ENCODE results near the gene ENOX1.

Gene ENOX1

GRCh38 chr13:43328907-43329306, 457.9 kb downstream of the ENOX1 start:
- H3K36me3 ChIP-seq (ENCODE audit: control insufficient read depth, insufficient read depth, low read length) = no peaks in the 10 kb centered on the region
- no peaks in the 10 kb centered on the region for H3K4me1 ChIP-seq (ENCODE audit: control insufficient read depth, insufficient read depth, low read length)
- H3K9me3 ChIP-seq (ENCODE audit: control insufficient read depth, insufficient read depth, low read length) = no peaks in the 10 kb centered on the region
- no peak overlapping the region for H3K9ac ChIP-seq (ENCODE audit: low read depth, low read length)
- no peaks in the 10 kb centered on the region for H3K27me3 ChIP-seq (ENCODE audit: control insufficient read depth, insufficient read depth, low read length)
- H3K4me3 ChIP-seq (ENCODE audit: low read depth, low read length) = no peak overlapping the region

- H3K9me3 ChIP-seq (ENCODE audit: control insufficient read depth, insufficient read depth, low read length) = no peaks in the 10 kb centered on the region
Measured at GRCh38 chr13:43326100-43326499, 460.7 kb downstream of the ENOX1 start.

GRCh38 chr13:43325636-43326035, 461.1 kb downstream of the ENOX1 start:
- H3K4me1 ChIP-seq (ENCODE audit: control insufficient read depth, insufficient read depth, low read length) = no peaks in the 10 kb centered on the region
- H3K9me3 ChIP-seq (ENCODE audit: control insufficient read depth, insufficient read depth, low read length) = no peaks in the 10 kb centered on the region
- no peak overlapping the region for H3K9ac ChIP-seq (ENCODE audit: low read depth, low read length)
- H3K4me3 ChIP-seq (ENCODE audit: low read depth, low read length) = no peak overlapping the region
- H3K36me3 ChIP-seq (ENCODE audit: control insufficient read depth, insufficient read depth, low read length) = no peaks in the 10 kb centered on the region
- H3K27me3 ChIP-seq (ENCODE audit: control insufficient read depth, insufficient read depth, low read length) = no peaks in the 10 kb centered on the region

More at GRCh38 chr13:43326100-43326499, 460.7 kb downstream of the ENOX1 start:
- no peaks in the 10 kb centered on the region for H3K27me3 ChIP-seq (ENCODE audit: control insufficient read depth, insufficient read depth, low read length)
- H3K4me1 ChIP-seq (ENCODE audit: control insufficient read depth, insufficient read depth, low read length) = no peaks in the 10 kb centered on the region
- H3K4me3 ChIP-seq (ENCODE audit: low read depth, low read length) = no peak overlapping the region
- H3K9ac ChIP-seq (ENCODE audit: low read depth, low read length) = no peak overlapping the region
- no peaks in the 10 kb centered on the region for H3K36me3 ChIP-seq (ENCODE audit: control insufficient read depth, insufficient read depth, low read length)

- H3K27me3 ChIP-seq (ENCODE audit: control insufficient read depth, insufficient read depth, low read length) = no peaks in the 10 kb centered on the region
- H3K4me3 ChIP-seq (ENCODE audit: low read depth, low read length) = no peak overlapping the region
- H3K9me3 ChIP-seq (ENCODE audit: control insufficient read depth, insufficient read depth, low read length) = no peaks in the 10 kb centered on the region
- no peaks in the 10 kb centered on the region for H3K36me3 ChIP-seq (ENCODE audit: control insufficient read depth, insufficient read depth, low read length)
- H3K9ac ChIP-seq (ENCODE audit: low read depth, low read length) = no peak overlapping the region
- peaks cover 2% of the 10 kb centered on the region for H3K4me1 ChIP-seq (ENCODE audit: control insufficient read depth, insufficient read depth, low read length)
Measured at GRCh38 chr13:43324129-43324528, 462.6 kb downstream of the ENOX1 start.

GRCh38 chr13:43319617-43320444, 466.9 kb downstream of the ENOX1 start:
- Histone ChIP-seq H3K36me3 (ENCODE audit: control insufficient read depth, insufficient read depth, low read length) (no peaks in the 10 kb centered on the region), H3K9me3 (ENCODE audit: control insufficient read depth, insufficient read depth, low read length) (no peaks in the 10 kb centered on the region), H3K9ac (ENCODE audit: low read depth, low read length) (no peak overlapping the region), H3K4me1 (ENCODE audit: control insufficient read depth, insufficient read depth, low read length) (peaks cover 21% of the 10 kb centered on the region), H3K27me3 (ENCODE audit: control insufficient read depth, insufficient read depth, low read length) (no peaks in the 10 kb centered on the region), H3K4me3 (ENCODE audit: low read depth, low read length) (no peak overlapping the region)

- H3K27me3 ChIP-seq (ENCODE audit: control insufficient read depth, insufficient read depth, low read length) = no peaks in the 10 kb centered on the region
- no peak overlapping the region for H3K4me3 ChIP-seq (ENCODE audit: low read depth, low read length)
- peaks cover 21% of the 10 kb centered on the region for H3K4me1 ChIP-seq (ENCODE audit: control insufficient read depth, insufficient read depth, low read length)
- H3K36me3 ChIP-seq (ENCODE audit: control insufficient read depth, insufficient read depth, low read length) = no peaks in the 10 kb centered on the region
- no peak overlapping the region for H3K9ac ChIP-seq (ENCODE audit: low read depth, low read length)
- no peaks in the 10 kb centered on the region for H3K9me3 ChIP-seq (ENCODE audit: control insufficient read depth, insufficient read depth, low read length)
Measured at GRCh38 chr13:43316946-43317353, 469.8 kb downstream of the ENOX1 start.

GRCh38 chr13:43316281-43316680, 470.5 kb downstream of the ENOX1 start:
- Histone ChIP-seq H3K27me3 (ENCODE audit: control insufficient read depth, insufficient read depth, low read length) (no peaks in the 10 kb centered on the region), H3K9ac (ENCODE audit: low read depth, low read length) (no peak overlapping the region), H3K9me3 (ENCODE audit: control insufficient read depth, insufficient read depth, low read length) (no peaks in the 10 kb centered on the region), H3K4me3 (ENCODE audit: low read depth, low read length) (no peak overlapping the region), H3K4me1 (ENCODE audit: control insufficient read depth, insufficient read depth, low read length) (peaks cover 21% of the 10 kb centered on the region), H3K36me3 (ENCODE audit: control insufficient read depth, insufficient read depth, low read length) (no peaks in the 10 kb centered on the region)

GRCh38 chr13:43315522-43315921, 471.2 kb downstream of the ENOX1 start:
- Histone ChIP-seq H3K9ac (ENCODE audit: low read depth, low read length) (no peak overlapping the region), H3K4me3 (ENCODE audit: low read depth, low read length) (no peak overlapping the region), H3K4me1 (ENCODE audit: control insufficient read depth, insufficient read depth, low read length) (peaks cover 21% of the 10 kb centered on the region), H3K9me3 (ENCODE audit: control insufficient read depth, insufficient read depth, low read length) (no peaks in the 10 kb centered on the region), H3K36me3 (ENCODE audit: control insufficient read depth, insufficient read depth, low read length) (no peaks in the 10 kb centered on the region), H3K27me3 (ENCODE audit: control insufficient read depth, insufficient read depth, low read length) (no peaks in the 10 kb centered on the region)

- H3K4me1 ChIP-seq (ENCODE audit: control insufficient read depth, insufficient read depth, low read length) = no peaks in the 10 kb centered on the region
- no peak overlapping the region for H3K9ac ChIP-seq (ENCODE audit: low read depth, low read length)
- H3K27me3 ChIP-seq (ENCODE audit: control insufficient read depth, insufficient read depth, low read length) = no peaks in the 10 kb centered on the region
- H3K9me3 ChIP-seq (ENCODE audit: control insufficient read depth, insufficient read depth, low read length) = no peaks in the 10 kb centered on the region
- H3K36me3 ChIP-seq (ENCODE audit: control insufficient read depth, insufficient read depth, low read length) = no peaks in the 10 kb centered on the region
- no peak overlapping the region for H3K4me3 ChIP-seq (ENCODE audit: low read depth, low read length)
Measured at GRCh38 chr13:43309311-43309710, 477.5 kb downstream of the ENOX1 start.

GRCh38 chr13:43307921-43308433, 478.8 kb downstream of the ENOX1 start:
- H3K9me3 ChIP-seq (ENCODE audit: control insufficient read depth, insufficient read depth, low read length) = no peaks in the 10 kb centered on the region
- H3K9ac ChIP-seq (ENCODE audit: low read depth, low read length) = no peak overlapping the region
- H3K4me3 ChIP-seq (ENCODE audit: low read depth, low read length) = no peak overlapping the region
- H3K4me1 ChIP-seq (ENCODE audit: control insufficient read depth, insufficient read depth, low read length) = no peaks in the 10 kb centered on the region
- no peaks in the 10 kb centered on the region for H3K27me3 ChIP-seq (ENCODE audit: control insufficient read depth, insufficient read depth, low read length)
- no peaks in the 10 kb centered on the region for H3K36me3 ChIP-seq (ENCODE audit: control insufficient read depth, insufficient read depth, low read length)

GRCh38 chr13:43307221-43307920, 479.4 kb downstream of the ENOX1 start:
- Histone ChIP-seq H3K9me3 (ENCODE audit: control insufficient read depth, insufficient read depth, low read length) (no peaks in the 10 kb centered on the region), H3K36me3 (ENCODE audit: control insufficient read depth, insufficient read depth, low read length) (no peaks in the 10 kb centered on the region), H3K9ac (ENCODE audit: low read depth, low read length) (no peak overlapping the region), H3K27me3 (ENCODE audit: control insufficient read depth, insufficient read depth, low read length) (no peaks in the 10 kb centered on the region), H3K4me3 (ENCODE audit: low read depth, low read length) (no peak overlapping the region), H3K4me1 (ENCODE audit: control insufficient read depth, insufficient read depth, low read length) (no peaks in the 10 kb centered on the region)

GRCh38 chr13:43306372-43306771, 480.4 kb downstream of the ENOX1 start:
- H3K9ac ChIP-seq (ENCODE audit: low read depth, low read length) = no peak overlapping the region
- H3K9me3 ChIP-seq (ENCODE audit: control insufficient read depth, insufficient read depth, low read length) = no peaks in the 10 kb centered on the region
- no peaks in the 10 kb centered on the region for H3K4me1 ChIP-seq (ENCODE audit: control insufficient read depth, insufficient read depth, low read length)
- H3K36me3 ChIP-seq (ENCODE audit: control insufficient read depth, insufficient read depth, low read length) = no peaks in the 10 kb centered on the region
- H3K27me3 ChIP-seq (ENCODE audit: control insufficient read depth, insufficient read depth, low read length) = no peaks in the 10 kb centered on the region
- H3K4me3 ChIP-seq (ENCODE audit: low read depth, low read length) = no peak overlapping the region
